Measurements from ENCODE around the gene NPC1.

- TF ChIP-seq CTCF (IDR thresholded peaks at IDR 0.05): no peak
- TF ChIP-seq REST (IDR thresholded peaks at IDR 0.05; ENCODE audit: insufficient read depth in 1 of 2, low read depth in 2 of 2, low read length in 1 of 2): no peak
Measured at GRCh38 chr18:23626451-23627279, 40.4 kb upstream of the NPC1 start.

Data from Panc1 (cell line).